Astrocyte of the spinal cord (primary cell): ENCODE results near the gene PTPRO.
"Not testable (repeated sequence)": the region's sequence is repeated elsewhere in the genome, so short reads cannot be mapped to it uniquely, and the experiment has no call there.

ENCODE experiments used
- DNase-seq: peaks from one replicate; pipeline ENCODE4 v3.0.0; 2011; ENCODE audit warnings: low read depth, low spot score
- H3K4me3 ChIP-seq: 2 replicates; pipeline ENCODE4 v1.5.1; 2011; ENCODE audit warnings: low read depth, mild to moderate bottlenecking, low read length, moderate library complexity
- CTCF ChIP-seq: IDR thresholded peaks from 2 replicates; pipeline ENCODE4 v1.5.1; 2012; ENCODE audit warnings: low read depth, mild to moderate bottlenecking, low read length, inconsistent platforms
- in situ Hi-C: cut with HindIII; loops from 2 replicates; pipeline ENCODE4 v1.10.0; 2017; ENCODE audit warnings: low sequenced_read_pairs

Gene PTPRO

GRCh38 chr12:15605881-15606590, 283.7 kb downstream of the PTPRO start:
- no peak for DNase-seq
- no peak overlapping the region for H3K4me3 ChIP-seq
- no peak for TF ChIP-seq CTCF
- in situ Hi-C loops, result no loop called here

- DNase-seq, result no peak
- TF ChIP-seq CTCF, result no peak
- no peak overlapping the region for H3K4me3 ChIP-seq
- in situ Hi-C loops, result no loop called here
Observed at GRCh38 chr12:15608406-15608805, 286.1 kb downstream of the PTPRO start.

- H3K4me3 ChIP-seq, result no peak overlapping the region
- in situ Hi-C loops, result no loop called here
- no peak for TF ChIP-seq CTCF
- no peak for DNase-seq
Observed at GRCh38 chr12:15608941-15609340, 286.6 kb downstream of the PTPRO start.

- no peak overlapping the region for H3K4me3 ChIP-seq
- in situ Hi-C loops, result no loop called here
- no peak for DNase-seq
- no peak for TF ChIP-seq CTCF
Observed at GRCh38 chr12:15613981-15614380, 291.7 kb downstream of the PTPRO start.

- DNase-seq, H3K4me3 ChIP-seq, in situ Hi-C loops: not testable (repeated sequence)
Observed at GRCh38 chr12:15616495-15616894, 294.2 kb downstream of the PTPRO start.

GRCh38 chr12:15620741-15621539, 298.6 kb downstream of the PTPRO start:
- DNase-seq, result no peak
- H3K4me3 ChIP-seq, result no peak overlapping the region
- in situ Hi-C loops, result no loop called here
- TF ChIP-seq CTCF, result no peak

- in situ Hi-C loops, result no loop called here
- no peak for TF ChIP-seq CTCF
- H3K4me3 ChIP-seq, result no peak overlapping the region
Observed at GRCh38 chr12:15625075-15625474, 302.8 kb downstream of the PTPRO start.

More at GRCh38 chr12:15625075-15625474, 302.8 kb downstream of the PTPRO start:
- DNase-seq, result no peak
